Bronchus fibroblast of lung (primary cell): Measurements from ENCODE around the gene CDPF1. TPM values are rescaled to one million over a fixed set of nuclear protein-coding genes. Genes with fewer than 3 reads are reported as not detected.

Experiments
- total RNA-seq: library from RNA; depleted of rRNA; stranded (reverse); fragments of >200 nt; gene quantifications from 2 replicates; pipeline ENCODE4 v1.2.3, GENCODE V29; 2015

Gene CDPF1
- 14.6 and 15.6 TPM in 2 replicates for total RNA-seq

GRCh38 chr22:46250035-46250782 lies at the start of gene CDPF1:
TSS of gene CDPF1 (minus strand) at chr22:46250293. CDS start at chr22:46248284, 2,009 bp downstream.

GRCh38 chr22:46296257-46297150 lies 46.4 kb upstream of the CDPF1 start, which contains the start of gene GTSE1:
TSS of gene GTSE1 (plus strand) at chr22:46296870. CDS start at chr22:46297401, 531 bp downstream.

GRCh38 chr22:46267431-46268279 lies 17.6 kb upstream of the CDPF1 start, which contains the start of gene TTC38:
TSS of gene TTC38 (plus strand) at chr22:46268008. CDS start at chr22:46268040, 32 bp downstream.

GRCh38 chr22:46263216-46263590 lies 13.1 kb upstream of the CDPF1 start, which contains the start of gene PKDREJ:
TSS of gene PKDREJ (minus strand) at chr22:46263343. CDS start at chr22:46263322, 21 bp downstream.

Other genes with a start within 250 kb of the CDPF1 start
- gene PPARA, start 99.8 kb downstream of the CDPF1 start, total RNA-seq, result 5.9 and 8.4 TPM in 2 replicates
- gene PKDREJ, start 13.1 kb upstream of the CDPF1 start, total RNA-seq, result under 0.01 TPM in 1 of 2 replicates, not detected in the other
- 28.9 and 35.5 TPM in 2 replicates for gene TTC38, start 17.7 kb upstream of the CDPF1 start, total RNA-seq
- gene GTSE1, start 46.6 kb upstream of the CDPF1 start, total RNA-seq, result 20.2 and 23.5 TPM in 2 replicates
- 26.5 and 26.7 TPM in 2 replicates for gene TRMU, start 85.4 kb upstream of the CDPF1 start, total RNA-seq